ENCODE data around the gene PTPN14. TPM values are rescaled to one million over a fixed set of nuclear protein-coding genes. Genes with fewer than 3 reads are reported as not detected.

Gene PTPN14
- total and polyA plus RNA-seq, 11 donors: 8.7 to 52.0 (median 33.5) TPM

GRCh38 chr1:214316593-214316992, 234.8 kb downstream of the PTPN14 start:
- no peak for TF ChIP-seq POLR2A (IDR thresholded peaks at IDR 0.05)
- TF ChIP-seq, protein P1, sequence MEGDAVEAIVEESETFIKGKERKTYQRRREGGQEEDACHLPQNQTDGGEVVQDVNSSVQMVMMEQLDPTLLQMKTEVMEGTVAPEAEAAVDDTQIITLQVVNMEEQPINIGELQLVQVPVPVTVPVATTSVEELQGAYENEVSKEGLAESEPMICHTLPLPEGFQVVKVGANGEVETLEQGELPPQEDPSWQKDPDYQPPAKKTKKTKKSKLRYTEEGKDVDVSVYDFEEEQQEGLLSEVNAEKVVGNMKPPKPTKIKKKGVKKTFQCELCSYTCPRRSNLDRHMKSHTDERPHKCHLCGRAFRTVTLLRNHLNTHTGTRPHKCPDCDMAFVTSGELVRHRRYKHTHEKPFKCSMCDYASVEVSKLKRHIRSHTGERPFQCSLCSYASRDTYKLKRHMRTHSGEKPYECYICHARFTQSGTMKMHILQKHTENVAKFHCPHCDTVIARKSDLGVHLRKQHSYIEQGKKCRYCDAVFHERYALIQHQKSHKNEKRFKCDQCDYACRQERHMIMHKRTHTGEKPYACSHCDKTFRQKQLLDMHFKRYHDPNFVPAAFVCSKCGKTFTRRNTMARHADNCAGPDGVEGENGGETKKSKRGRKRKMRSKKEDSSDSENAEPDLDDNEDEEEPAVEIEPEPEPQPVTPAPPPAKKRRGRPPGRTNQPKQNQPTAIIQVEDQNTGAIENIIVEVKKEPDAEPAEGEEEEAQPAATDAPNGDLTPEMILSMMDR (IDR thresholded peaks at IDR 0.05): no peak
- ATAC-seq (peak; percentile 53 to 86 (median 72)), DNase-seq (peak in 3 of 5 donors; percentile 51 to 62 (median 53))
- Histone ChIP-seq H3K27ac (peak overlapping the region in 11 of 12 donors; percentile 70 to 93 (median 73)), H3K4me1 (peaks cover 0 to 79% (median 17%) of the 10 kb centered on the region in 12 donors), H3K27me3 (no peaks in the 10 kb centered on the region), H3K4me3 (no peak overlapping the region), H3K9me3 (no peaks in the 10 kb centered on the region), H3K36me3 (peaks cover 0 to 57% (median 22%) of the 10 kb centered on the region in 9 donors)
- WGBS, 4 donors: 63 to 82% (median 68%) methylated on average over 5 of the region's 5 CpGs
- intact Hi-C loops (cut with DNase I): loop anchor here in 4 of 10 donors (2.0 to 5.0 kb wide), 2 partner anchors 34 to 36 kb away; partner anchors contain the start of gene SMYD2 (in 4 of the 4)

DNA sequence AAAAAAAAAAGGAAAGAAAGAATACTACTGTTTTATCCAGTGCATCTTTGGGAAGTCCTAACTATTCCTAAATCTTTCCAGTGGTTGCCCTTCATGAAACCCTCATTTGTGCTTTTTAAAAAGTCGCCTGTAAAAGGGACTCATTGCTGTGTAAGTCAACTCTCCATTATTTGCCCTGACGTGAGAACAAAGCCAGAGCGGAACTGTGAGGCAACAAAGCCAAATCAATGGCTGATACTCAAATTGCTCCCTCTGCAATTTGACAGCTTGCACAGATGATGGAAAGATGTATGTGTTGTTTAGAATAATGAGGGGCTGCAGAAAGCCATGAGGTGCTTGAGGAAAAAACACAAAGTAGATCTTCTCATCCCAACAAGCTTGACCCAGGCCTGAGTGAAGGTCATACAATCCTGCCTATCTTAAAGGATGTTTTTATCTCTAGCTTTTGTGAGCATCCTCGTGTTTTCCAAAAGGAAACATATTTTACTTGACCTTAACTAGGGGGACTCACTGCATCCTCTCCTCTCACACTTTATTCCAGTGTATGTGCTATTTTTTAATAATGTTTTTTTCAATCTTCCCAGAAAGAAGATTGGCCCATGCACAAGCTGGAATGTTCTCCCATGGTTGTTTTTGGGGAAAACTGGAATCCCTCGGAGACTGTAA, 237.1 kb downstream of the PTPN14 start:
- ATAC-seq: no peak
- intact Hi-C loops (cut with DNase I): no loop called here
- Histone ChIP-seq H3K36me3 (peaks cover 0 to 34% (median 10%) of the 10 kb centered on the region in 9 donors), H3K27ac (peak overlapping the region in 11 of 12 donors; percentile 1 to 93 (median 81)), H3K9me3 (no peaks in the 10 kb centered on the region), H3K27me3 (no peaks in the 10 kb centered on the region), H3K4me3 (no peak overlapping the region), H3K4me1 (peaks cover 2 to 95% (median 27%) of the 10 kb centered on the region in 12 donors)
- no peak for TF ChIP-seq POLR2A (IDR thresholded peaks at IDR 0.05)
- TF ChIP-seq, protein P1 (IDR thresholded peaks at IDR 0.05): no peak
- DNase-seq: no peak
- WGBS, 4 donors: 77 to 84% (median 81%) methylated on average over 5 of the region's 5 CpGs

DNA sequence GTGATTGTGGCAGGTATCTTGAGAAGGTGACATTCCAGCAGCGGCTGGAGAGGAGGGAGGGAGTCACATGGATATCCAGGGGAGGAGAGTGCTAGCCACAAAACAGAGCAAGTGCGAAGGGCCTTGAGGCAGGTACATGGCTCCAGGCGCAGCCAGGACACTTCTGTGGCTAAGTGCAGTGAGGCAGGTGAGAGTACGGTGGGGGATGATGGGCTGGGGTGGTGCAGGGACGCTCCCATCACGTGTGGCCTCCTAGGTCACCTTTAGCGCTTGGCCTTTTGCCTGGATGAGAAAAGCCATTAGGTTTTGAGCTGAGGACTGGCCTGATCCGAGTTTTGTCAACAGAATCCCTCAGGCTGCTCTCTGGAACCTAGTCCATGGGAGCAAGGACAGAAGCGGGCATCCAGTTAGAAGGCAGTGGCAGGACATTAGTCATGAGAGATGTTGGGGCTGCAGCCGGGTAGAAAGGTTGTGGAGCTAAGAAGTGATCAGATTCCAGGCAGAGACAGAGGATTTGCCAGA, 238.8 kb downstream of the PTPN14 start:
- H3K9me3 ChIP-seq: no peaks in the 10 kb centered on the region
- H3K4me3 ChIP-seq: no peak overlapping the region
- peaks cover 0 to 95% (median 28%) of the 10 kb centered on the region in 12 donors for H3K4me1 ChIP-seq
- 58 to 74% (median 65%) methylated on average over 10 of the region's 10 CpGs for WGBS, 4 donors
- peaks cover 0 to 21% (median 9%) of the 10 kb centered on the region in 9 donors for H3K36me3 ChIP-seq
- ATAC-seq: peak; percentile 49 to 65 (median 54)
- H3K27me3 ChIP-seq: no peaks in the 10 kb centered on the region
- intact Hi-C loops (cut with DNase I): no loop called here
- H3K27ac ChIP-seq: peak overlapping the region; percentile 49 to 93 (median 79)
- DNase-seq: peak in 2 of 5 donors; percentile 29 to 51
- no peak for TF ChIP-seq POLR2A (IDR thresholded peaks at IDR 0.05)
- TF ChIP-seq, protein P1 (IDR thresholded peaks at IDR 0.05): no peak
